Subcutaneous adipose tissue (tissue), 4 donors: ENCODE measurements around the gene RHOD. TPM values are rescaled to one million over a fixed set of nuclear protein-coding genes. Genes with fewer than 3 reads are reported as not detected.

ENCODE experiments used
- CTCF ChIP-seq: fragments of 450-650 bp; IDR thresholded peaks from one replicate; pipeline ENCODE4 v1.5.1; 2016; ENCODE audit warnings: low read depth, mild to moderate bottlenecking, control low read depth, antibody characterized with exemption, moderate library complexity
- total RNA-seq, 4 donors: library from RNA; depleted of rRNA; stranded (reverse); fragments of >200 nt; gene quantifications; one replicate each; pipeline ENCODE4 v1.1.0, GENCODE V29; 2016

Gene RHOD
- total RNA-seq, 4 donors from 2014 or later: 8.6 to 21.4 (median 13.9) TPM

- TF ChIP-seq CTCF: no peak
These were observed 22.9 kb upstream of the RHOD start for GRCh38 chr11:67033661-67034166.

GRCh38 chr11:67034350-67034749 lies 22.3 kb upstream of the RHOD start:
- no peak for TF ChIP-seq CTCF

GRCh38 chr11:67040147-67040546 lies 16.5 kb upstream of the RHOD start:
- TF ChIP-seq CTCF: no peak

GRCh38 chr11:67041602-67042001 lies 15.0 kb upstream of the RHOD start:
- no peak for TF ChIP-seq CTCF

- no peak for TF ChIP-seq CTCF
These were observed 12.9 kb upstream of the RHOD start for GRCh38 chr11:67043572-67044349.

GRCh38 chr11:67044496-67044895 lies 12.2 kb upstream of the RHOD start:
- no peak for TF ChIP-seq CTCF

GRCh38 chr11:67045314-67045713 lies 11.3 kb upstream of the RHOD start:
- no peak for TF ChIP-seq CTCF
